Skeletal muscle tissue (tissue), 4 donors: Measurements from ENCODE around the gene NANP. TPM values are rescaled to one million over a fixed set of nuclear protein-coding genes. Genes with fewer than 3 reads are reported as not detected.
"Not testable (repeated sequence)": the region's sequence is repeated elsewhere in the genome, so short reads cannot be mapped to it uniquely, and the experiment has no call there.

Experiments
- H3K27ac ChIP-seq: one replicate; pipeline ENCODE4 v1.7.0; 2013; ENCODE audit warnings: mild to moderate bottlenecking, low read depth, low read length, inconsistent platforms
- H3K27me3 ChIP-seq, 3 donors: one replicate each; pipeline ENCODE4 v1.7.0; 2013; ENCODE audit warnings: low read length in 3 of 3; ENCODE audit not compliant: control insufficient read depth in 3 of 3, insufficient read depth in 3 of 3
- H3K36me3 ChIP-seq, 3 donors: one replicate each; pipeline ENCODE4 v1.7.0; 2013; ENCODE audit warnings: low read length in 3 of 3; ENCODE audit not compliant: control insufficient read depth in 3 of 3, insufficient read depth in 3 of 3
- H3K4me1 ChIP-seq, 3 donors: one replicate each; pipeline ENCODE4 v1.7.0; 2013; ENCODE audit warnings: low read length in 3 of 3, mild to moderate bottlenecking in 3 of 3; ENCODE audit not compliant: control insufficient read depth in 3 of 3, insufficient read depth in 3 of 3
- H3K4me3 ChIP-seq, 3 donors: one replicate each; pipeline ENCODE4 v1.7.0; 2013; ENCODE audit warnings: low read length in 3 of 3
- H3K9ac ChIP-seq, 3 donors: one replicate each; pipeline ENCODE4 v1.7.0; 2013; ENCODE audit warnings: low read length in 3 of 3, mild to moderate bottlenecking in 3 of 3, moderate library complexity in 2 of 3, low read depth in 1 of 3
- H3K9me3 ChIP-seq, 3 donors: one replicate each; pipeline ENCODE4 v1.7.0; 2013; ENCODE audit warnings: low read length in 3 of 3; ENCODE audit not compliant: control insufficient read depth in 3 of 3
- total RNA-seq: library from RNA; depleted of rRNA; stranded (reverse); fragments of >200 nt; gene quantifications from one replicate; pipeline ENCODE4 v1.2.3, GENCODE V29; 2014
- donor health status: Osteomylitis.

The NANP gene
- total RNA-seq, 1 donor from 2014 or later = 5.7 TPM

DNA sequence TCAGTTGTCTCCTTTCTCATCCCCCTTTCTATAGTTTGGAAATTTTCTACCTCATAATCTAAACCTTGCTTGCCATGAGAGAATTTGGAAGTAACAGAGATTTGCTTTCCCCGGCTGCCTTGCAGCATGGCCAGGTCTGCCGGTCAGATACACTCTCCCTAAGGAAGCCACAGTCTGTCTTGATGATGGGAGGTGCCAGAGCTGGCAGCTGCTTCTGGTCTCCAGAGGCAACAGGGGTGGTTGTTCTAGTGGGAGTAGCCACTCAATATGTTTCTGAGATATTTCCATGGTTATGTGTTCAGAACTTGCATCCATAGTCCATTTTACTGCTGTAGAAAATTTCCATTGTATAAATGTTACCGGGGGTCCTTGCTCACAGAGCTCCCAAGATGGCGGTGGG is 33.0 kb downstream of the NANP start:
- H3K36me3 ChIP-seq, H3K9ac ChIP-seq, H3K27ac ChIP-seq, H3K4me1 ChIP-seq, H3K27me3 ChIP-seq, H3K9me3 ChIP-seq, H3K4me3 ChIP-seq: not testable (repeated sequence)

DNA sequence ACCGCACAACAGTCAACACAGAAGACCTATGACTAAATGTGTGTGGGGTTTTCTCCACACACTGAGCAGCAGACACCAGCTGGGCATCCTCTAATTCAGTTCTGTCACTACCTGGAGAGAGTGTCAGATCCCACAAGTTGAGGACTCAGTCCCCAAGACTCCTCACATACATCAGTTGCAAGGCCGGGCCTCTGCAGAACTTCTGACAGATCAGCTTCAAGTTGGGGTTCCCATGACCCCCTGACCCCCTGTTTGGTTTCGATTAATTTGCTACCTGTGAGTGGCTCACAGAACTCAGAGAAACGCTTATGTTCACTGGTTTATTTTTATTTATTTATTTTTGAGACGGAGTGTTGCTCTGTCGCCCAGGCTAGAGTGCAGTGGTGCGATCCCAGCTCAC is 35.3 kb downstream of the NANP start:
- peaks cover 0 to 2% (median 2%) of the 10 kb centered on the region in 3 donors for H3K4me1 ChIP-seq
- no peak overlapping the region for H3K9ac ChIP-seq
- H3K27me3 ChIP-seq = peaks cover 8 to 12% (median 9%) of the 10 kb centered on the region in 3 donors
- H3K27ac ChIP-seq = no peak overlapping the region
- H3K9me3 ChIP-seq = no peaks in the 10 kb centered on the region
- no peaks in the 10 kb centered on the region for H3K36me3 ChIP-seq
- H3K4me3 ChIP-seq = no peak overlapping the region

DNA sequence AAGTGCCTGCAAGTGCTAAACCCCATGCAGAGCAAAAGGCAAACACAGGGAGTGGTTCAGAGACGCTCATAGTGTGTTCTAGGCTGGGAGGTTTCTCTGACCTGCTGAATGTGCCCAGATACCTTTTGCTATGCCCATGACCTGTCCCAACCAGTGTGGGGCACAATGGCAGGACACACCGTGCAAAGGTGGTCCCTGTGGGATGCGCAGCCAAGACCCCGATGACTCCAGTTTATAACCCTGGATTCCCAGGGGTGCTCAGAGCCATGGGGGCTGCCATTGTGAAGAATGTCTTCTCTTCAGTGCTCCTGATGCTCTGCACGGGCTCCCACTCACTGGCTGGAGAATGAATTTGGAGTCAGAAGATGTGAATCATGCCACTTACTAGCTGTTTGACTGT is 36.3 kb downstream of the NANP start:
- Histone ChIP-seq H3K27ac (no peak overlapping the region), H3K9me3 (no peaks in the 10 kb centered on the region), H3K4me3 (no peak overlapping the region), H3K36me3 (no peaks in the 10 kb centered on the region), H3K4me1 (peaks cover 0 to 2% (median 2%) of the 10 kb centered on the region in 3 donors), H3K9ac (no peak overlapping the region), H3K27me3 (peaks cover 8 to 12% (median 9%) of the 10 kb centered on the region in 3 donors)

DNA sequence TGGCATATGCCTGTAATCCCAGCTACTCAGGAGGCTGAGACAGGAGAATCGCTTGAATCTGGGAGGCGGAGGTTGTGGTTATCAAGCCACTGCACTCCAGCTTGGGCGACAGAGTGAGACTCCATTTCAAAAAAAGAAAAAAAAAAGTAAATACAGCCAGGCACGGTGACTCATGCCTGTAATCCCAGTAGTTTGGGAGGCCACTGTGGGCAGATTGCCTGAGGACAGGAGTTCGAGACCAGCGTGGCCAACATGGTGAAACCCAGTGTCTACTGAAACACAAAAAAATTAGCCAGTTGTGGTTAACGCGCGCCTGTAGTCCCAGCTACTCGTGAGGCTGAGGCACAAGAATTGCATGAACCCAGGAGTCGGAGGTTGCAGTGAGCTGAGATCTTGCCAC is 36.9 kb downstream of the NANP start:
- Histone ChIP-seq H3K36me3 (no peaks in the 10 kb centered on the region), H3K27ac (no peak overlapping the region), H3K9ac (no peak overlapping the region), H3K9me3 (no peaks in the 10 kb centered on the region), H3K4me1 (peaks cover 0 to 2% (median 2%) of the 10 kb centered on the region in 3 donors), H3K27me3 (peaks cover 8 to 12% (median 9%) of the 10 kb centered on the region in 3 donors), H3K4me3 (no peak overlapping the region)

DNA sequence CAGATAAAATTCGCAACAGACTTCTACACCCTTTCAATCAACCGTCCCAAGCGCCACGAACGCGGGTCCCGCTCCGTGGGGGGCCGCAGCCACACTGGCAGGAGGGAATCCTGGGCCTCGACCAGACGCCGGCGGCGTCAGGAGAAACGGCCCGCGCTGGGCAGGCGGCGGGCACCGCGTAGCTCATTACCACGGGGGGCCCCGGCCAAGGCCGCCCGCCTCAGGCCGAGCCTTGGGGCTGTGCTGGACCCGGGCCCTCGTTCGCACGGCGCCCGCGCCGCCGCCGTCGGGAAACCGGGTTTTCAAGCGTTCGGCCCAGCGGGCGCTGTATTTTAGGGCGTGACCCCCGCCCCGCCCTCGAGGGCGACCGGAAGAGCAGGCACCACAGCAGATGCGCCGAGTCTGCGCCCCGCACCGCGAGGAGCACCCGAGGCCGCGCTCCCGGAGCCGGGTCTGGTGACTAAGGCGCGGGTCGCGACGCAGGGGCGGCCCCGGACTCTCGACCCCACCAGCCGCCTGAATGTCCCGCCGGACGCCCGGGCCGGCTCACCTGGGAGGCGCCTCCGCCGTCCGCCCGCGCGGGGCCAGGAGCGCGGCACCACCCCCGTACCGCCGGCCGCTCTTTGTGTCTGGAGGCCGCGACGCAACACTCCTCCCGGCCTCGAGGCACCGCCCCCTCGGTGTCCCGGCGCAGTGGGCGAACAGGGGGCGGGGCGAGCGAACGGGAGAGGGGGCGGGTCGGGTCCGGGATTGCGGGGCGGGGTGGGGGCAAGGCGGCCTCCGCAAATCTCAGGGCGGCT is 38.7 kb downstream of the NANP start, which contains the start of gene NINL:
Gene NINL (minus strand): TSS at position 627 of the 800 bp plus-strand sequence. CDS start 58,944 bp downstream, outside the sequence.
- Histone ChIP-seq H3K4me1 (peaks cover 0 to 2% (median 2%) of the 10 kb centered on the region in 3 donors), H3K9ac (peak within 1 kb of the TSS; percentile 22 to 68 (median 38)), H3K27ac (no peak within 1 kb of the TSS), H3K36me3 (no peaks in the 10 kb centered on the region), H3K9me3 (no peaks in the 10 kb centered on the region), H3K4me3 (peak within 1 kb of the TSS; percentile 54 to 60 (median 56)), H3K27me3 (peaks cover 8 to 12% (median 9%) of the 10 kb centered on the region in 3 donors)

DNA sequence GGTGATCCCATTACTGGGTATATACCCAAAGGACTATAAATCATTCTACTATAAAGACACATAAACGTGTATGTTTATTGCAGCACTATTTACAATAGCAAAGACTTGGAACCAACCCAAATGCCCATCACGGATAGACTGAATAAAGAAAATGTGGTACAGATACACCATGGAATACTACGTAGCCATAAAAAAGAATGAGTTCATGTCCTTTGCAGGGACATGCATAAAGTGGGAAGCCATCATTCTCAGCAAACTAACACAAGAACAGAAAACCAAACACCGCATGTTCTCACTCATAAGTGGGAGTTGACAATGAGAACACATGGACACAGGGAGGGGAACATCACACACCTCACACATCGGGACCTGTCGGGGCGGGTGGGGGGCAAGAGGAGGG is 40.2 kb downstream of the NANP start:
- not testable (repeated sequence) for H3K9me3 ChIP-seq, H3K4me1 ChIP-seq, H3K4me3 ChIP-seq, H3K36me3 ChIP-seq, H3K27ac ChIP-seq, H3K9ac ChIP-seq
- peaks cover 8 to 16% (median 9%) of the 10 kb centered on the region in 3 donors for H3K27me3 ChIP-seq

DNA sequence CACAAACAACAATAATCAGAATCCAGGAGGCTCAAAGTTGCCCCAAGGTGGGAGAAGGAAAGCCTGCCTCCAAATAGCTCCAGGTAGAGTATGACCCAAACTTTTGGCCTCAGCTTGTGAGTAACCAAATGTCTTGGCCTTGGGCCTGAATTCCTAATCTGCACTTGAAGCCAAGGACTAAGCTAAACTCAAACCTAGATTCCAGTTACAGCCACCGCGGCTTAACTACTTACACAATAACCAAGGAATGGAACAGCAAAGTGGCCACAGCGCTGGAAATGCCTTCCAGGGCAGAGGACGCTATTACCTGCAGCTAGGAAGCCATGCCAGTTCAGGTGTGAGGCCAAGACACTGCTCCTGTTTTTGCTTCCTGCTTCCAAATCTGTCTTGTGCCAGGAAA is 43.1 kb downstream of the NANP start:
- Histone ChIP-seq H3K4me1 (peaks cover 0 to 2% (median 2%) of the 10 kb centered on the region in 3 donors), H3K27me3 (peaks cover 8 to 16% (median 9%) of the 10 kb centered on the region in 3 donors), H3K36me3 (no peaks in the 10 kb centered on the region), H3K4me3 (no peak overlapping the region), H3K9me3 (no peaks in the 10 kb centered on the region), H3K27ac (no peak overlapping the region), H3K9ac (no peak overlapping the region)

DNA sequence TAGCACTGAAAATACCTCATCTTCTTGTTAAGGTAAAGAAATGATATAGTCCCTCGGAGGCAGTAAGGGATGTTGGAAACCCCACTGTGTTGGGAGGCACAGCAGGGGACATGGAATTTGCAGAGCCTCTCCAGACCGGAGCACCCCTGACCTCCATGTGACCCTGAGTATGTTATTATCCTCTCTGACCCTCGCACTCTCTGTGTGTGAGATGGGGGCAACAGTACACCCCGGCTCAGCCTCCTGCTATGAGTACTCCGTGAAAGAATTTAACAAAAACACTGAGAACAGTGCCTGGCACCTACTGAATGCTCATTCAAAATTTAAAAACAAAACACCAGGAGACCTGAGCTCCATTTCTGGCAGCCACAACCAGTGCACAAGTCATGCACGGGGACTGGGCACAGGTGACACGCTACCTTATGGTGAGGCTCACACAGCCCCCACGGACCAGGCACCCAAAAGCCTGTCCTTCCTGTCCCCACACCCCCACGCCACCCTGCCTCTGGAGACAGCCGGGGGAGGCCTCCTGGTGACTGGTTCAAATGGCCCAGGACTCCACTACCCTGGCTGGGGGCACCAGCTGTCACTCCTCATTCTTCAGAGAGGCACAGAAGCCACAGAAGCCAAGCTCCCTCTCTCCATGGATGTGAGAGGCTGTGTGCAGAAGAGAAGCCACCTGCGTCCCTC is 44.6 kb downstream of the NANP start:
- Histone ChIP-seq H3K36me3 (no peaks in the 10 kb centered on the region), H3K27ac (no peak overlapping the region), H3K9me3 (no peaks in the 10 kb centered on the region), H3K27me3 (peaks cover 0 to 5% (median under 1%) of the 10 kb centered on the region in 3 donors), H3K4me1 (no peaks in the 10 kb centered on the region), H3K4me3 (no peak overlapping the region), H3K9ac (no peak overlapping the region)

DNA sequence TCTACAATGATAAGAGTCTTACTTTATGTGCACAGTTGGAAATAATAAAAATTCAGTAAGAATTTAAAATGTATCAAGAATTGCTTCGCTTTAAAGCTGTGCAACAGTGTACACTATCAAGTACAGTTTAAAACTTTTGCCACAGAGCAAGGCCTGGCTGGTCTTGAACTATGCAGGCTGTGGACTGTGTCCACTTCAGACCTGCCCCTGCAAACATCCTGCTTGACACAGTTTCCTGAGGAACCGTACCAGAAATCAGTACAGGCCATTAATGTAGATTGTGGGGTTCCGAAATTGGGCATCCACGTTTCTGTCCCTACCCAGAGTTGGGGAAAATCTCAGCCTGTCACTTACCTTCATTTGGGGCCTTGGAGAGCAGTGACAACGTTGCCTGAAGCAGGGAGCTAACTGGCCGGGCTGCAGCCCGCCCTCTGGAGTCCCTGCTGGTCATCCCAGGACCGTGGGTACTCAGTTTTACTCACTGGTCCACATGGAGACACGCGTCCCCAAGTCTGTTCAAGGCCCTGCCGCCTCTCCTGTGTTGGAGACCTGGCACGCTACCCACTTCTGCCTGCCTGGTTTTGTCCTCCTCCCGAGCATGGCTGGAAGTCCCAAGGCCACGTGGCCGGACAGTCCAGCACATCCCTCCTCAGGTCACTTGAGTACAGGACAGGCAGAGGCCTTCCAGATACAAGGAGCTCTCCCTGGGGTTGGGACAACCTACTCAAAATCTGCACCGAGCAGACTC is 46.9 kb downstream of the NANP start:
- no peak overlapping the region for H3K27ac ChIP-seq
- no peaks in the 10 kb centered on the region for H3K4me1 ChIP-seq
- no peak overlapping the region for H3K9ac ChIP-seq
- no peak overlapping the region for H3K4me3 ChIP-seq
- peaks cover 0 to 4% (median 0%) of the 10 kb centered on the region in 3 donors for H3K27me3 ChIP-seq
- H3K9me3 ChIP-seq = no peaks in the 10 kb centered on the region
- H3K36me3 ChIP-seq = no peaks in the 10 kb centered on the region
